Spinal cord (tissue), 10 donors: Measurements from ENCODE around the gene PCSK6. TPM values are rescaled to one million over a fixed set of nuclear protein-coding genes. Genes with fewer than 3 reads are reported as not detected.

Experiments used
- DNase-seq, 6 donors: peaks; one replicate each; pipeline versions ENCODE4 v3.0.0 to v3.0.0-alpha.2; 2013 to 2015; ENCODE audit warnings: low spot score in 6 of 6, low read depth in 4 of 6
- H3K27ac ChIP-seq: one replicate; pipeline ENCODE4 v1.5.1; 2013; ENCODE audit warnings: low read depth, low read length, control low read depth
- H3K27me3 ChIP-seq: one replicate; pipeline ENCODE4 v1.6.1; 2013; ENCODE audit warnings: low read length; ENCODE audit not compliant: control insufficient read depth, insufficient read depth
- H3K36me3 ChIP-seq: one replicate; pipeline ENCODE4 v1.6.1; 2013; ENCODE audit warnings: low read length; ENCODE audit not compliant: control insufficient read depth, insufficient read depth
- H3K4me1 ChIP-seq: one replicate; pipeline ENCODE4 v1.6.1; 2013; ENCODE audit warnings: low read length; ENCODE audit not compliant: control insufficient read depth, insufficient read depth
- H3K4me3 ChIP-seq: one replicate; pipeline ENCODE4 v1.5.1; 2013; ENCODE audit warnings: low read depth, low read length, control low read depth
- H3K9me3 ChIP-seq: one replicate; pipeline ENCODE4 v1.6.1; 2013; ENCODE audit warnings: low read length; ENCODE audit not compliant: control insufficient read depth, insufficient read depth
- WGBS: methylation state at CpG from one replicate; pipeline ENCODE4 v1.1.5; 2013; ENCODE audit warnings: missing lambda C conversion rate; ENCODE audit not compliant: insufficient coverage; 5-methylcytosine and 5-hydroxymethylcytosine counted together
- polyA plus RNA-seq, 2 donors: library from polyadenylated mRNA; unstranded; fragments of 120-200 nt; gene quantifications; one replicate each; pipeline ENCODE4 v1.2.1, GENCODE V29; 2013; ENCODE audit not compliant: insufficient read length in 2 of 2
- total RNA-seq, 2 donors: library from RNA; depleted of rRNA in 1 of 2; stranded (reverse); fragments of 120-200 nt in 1 of 2; fragments of >200 nt in 1 of 2; gene quantifications; one replicate each; pipeline versions ENCODE4 v1.2.3 to v1.2.4, GENCODE V29; 2013 to 2014
- donor health status: healthy.

Gene PCSK6
- total and polyA plus RNA-seq, 4 donors = 8.6 to 14.3 (median 11.7) TPM

- no peak for DNase-seq
- H3K27me3 ChIP-seq = no peaks in the 10 kb centered on the region
- WGBS = 83% methylated on average over 10 of the region's 10 CpGs
- no peak overlapping the region for H3K27ac ChIP-seq
- peaks cover 4% of the 10 kb centered on the region for H3K4me1 ChIP-seq
- peaks cover 10% of the 10 kb centered on the region for H3K36me3 ChIP-seq
- no peaks in the 10 kb centered on the region for H3K9me3 ChIP-seq
- no peak overlapping the region for H3K4me3 ChIP-seq
Observed at GRCh38 chr15:101306341-101307047, 183.0 kb downstream of the PCSK6 start.

- no peak for DNase-seq
- 82% methylated on average over 8 of the region's 8 CpGs for WGBS
Observed at GRCh38 chr15:101305820-101306255, 183.7 kb downstream of the PCSK6 start.

GRCh38 chr15:101303408-101303807 lies 186.1 kb downstream of the PCSK6 start:
- Histone ChIP-seq H3K27ac (no peak overlapping the region), H3K4me1 (peaks cover 3% of the 10 kb centered on the region), H3K4me3 (no peak overlapping the region), H3K27me3 (no peaks in the 10 kb centered on the region), H3K9me3 (no peaks in the 10 kb centered on the region), H3K36me3 (peaks cover 3% of the 10 kb centered on the region)
- 96% methylated on average over 2 of the region's 4 CpGs for WGBS
- no peak for DNase-seq

More at GRCh38 chr15:101305820-101306255, 183.7 kb downstream of the PCSK6 start:
- Histone ChIP-seq H3K36me3 (peaks cover 10% of the 10 kb centered on the region), H3K4me1 (peaks cover 4% of the 10 kb centered on the region), H3K9me3 (no peaks in the 10 kb centered on the region), H3K27ac (no peak overlapping the region), H3K4me3 (no peak overlapping the region), H3K27me3 (no peaks in the 10 kb centered on the region)

GRCh38 chr15:101296418-101297405 lies 192.8 kb downstream of the PCSK6 start:
- no CpG with 5 or more reads among the region's 9 CpGs for WGBS
- H3K9me3 ChIP-seq = no peaks in the 10 kb centered on the region
- DNase-seq = no peak
- no peaks in the 10 kb centered on the region for H3K27me3 ChIP-seq
- no peak overlapping the region for H3K4me3 ChIP-seq
- H3K4me1 ChIP-seq = peaks cover 14% of the 10 kb centered on the region
- H3K36me3 ChIP-seq = no peaks in the 10 kb centered on the region
- no peak overlapping the region for H3K27ac ChIP-seq

GRCh38 chr15:101295607-101296161 lies 193.8 kb downstream of the PCSK6 start:
- Histone ChIP-seq H3K4me3 (peak overlapping the region; percentile 91), H3K27me3 (no peaks in the 10 kb centered on the region), H3K9me3 (no peaks in the 10 kb centered on the region), H3K36me3 (peaks cover 2% of the 10 kb centered on the region), H3K27ac (peak overlapping the region; percentile 95), H3K4me1 (peaks cover 13% of the 10 kb centered on the region)
- WGBS = 0% methylated on average over 14 of the region's 20 CpGs
- DNase-seq = peak in 1 of 6 donors; percentile 44

- peak within 1 kb of the TSS; percentile 95 for H3K27ac ChIP-seq
- no peaks in the 10 kb centered on the region for H3K9me3 ChIP-seq
- H3K4me1 ChIP-seq = peaks cover 11% of the 10 kb centered on the region
- H3K4me3 ChIP-seq = peak within 1 kb of the TSS; percentile 91
- 0% methylated on average over 87 of the region's 87 CpGs for WGBS
- peaks cover 5% of the 10 kb centered on the region for H3K36me3 ChIP-seq
- DNase-seq = peak; percentile 89 to 99 (median 94)
- no peaks in the 10 kb centered on the region for H3K27me3 ChIP-seq
Observed at GRCh38 chr15:101294731-101295606, 194.5 kb downstream of the PCSK6 start, which contains the start of gene SNRPA1. SNRPA1 (minus strand) TSS chr15:101295248; CDS start chr15:101295178, 70 bp downstream.

- Histone ChIP-seq H3K36me3 (peaks cover 12% of the 10 kb centered on the region), H3K4me3 (no peak overlapping the region), H3K27ac (no peak overlapping the region), H3K27me3 (no peaks in the 10 kb centered on the region), H3K4me1 (peaks cover 11% of the 10 kb centered on the region), H3K9me3 (no peaks in the 10 kb centered on the region)
- no peak for DNase-seq
- 85% methylated on average over 8 of the region's 10 CpGs for WGBS
Observed at GRCh38 chr15:101293122-101293521, 196.4 kb downstream of the PCSK6 start.

- H3K36me3 ChIP-seq = peaks cover 22% of the 10 kb centered on the region
- no CpG with 5 or more reads among the region's 8 CpGs for WGBS
- no peaks in the 10 kb centered on the region for H3K27me3 ChIP-seq
- H3K27ac ChIP-seq = no peak overlapping the region
- no peaks in the 10 kb centered on the region for H3K9me3 ChIP-seq
- peaks cover 4% of the 10 kb centered on the region for H3K4me1 ChIP-seq
- H3K4me3 ChIP-seq = no peak overlapping the region
- DNase-seq = peak in 2 of 6 donors; percentile 52 to 54
Observed at GRCh38 chr15:101288905-101289513, 200.5 kb downstream of the PCSK6 start.
